Putamen (tissue), 1 donor: ENCODE measurements around the gene BTAF1.
"Not testable (repeated sequence)": the region's sequence is repeated elsewhere in the genome, so short reads cannot be mapped to it uniquely, and the experiment has no call there.

Experiments used
- DNase-seq: peaks from one replicate; pipeline ENCODE4 v3.0.0-alpha.2; 2016; ENCODE audit warnings: low spot score

Gene BTAF1

DNA sequence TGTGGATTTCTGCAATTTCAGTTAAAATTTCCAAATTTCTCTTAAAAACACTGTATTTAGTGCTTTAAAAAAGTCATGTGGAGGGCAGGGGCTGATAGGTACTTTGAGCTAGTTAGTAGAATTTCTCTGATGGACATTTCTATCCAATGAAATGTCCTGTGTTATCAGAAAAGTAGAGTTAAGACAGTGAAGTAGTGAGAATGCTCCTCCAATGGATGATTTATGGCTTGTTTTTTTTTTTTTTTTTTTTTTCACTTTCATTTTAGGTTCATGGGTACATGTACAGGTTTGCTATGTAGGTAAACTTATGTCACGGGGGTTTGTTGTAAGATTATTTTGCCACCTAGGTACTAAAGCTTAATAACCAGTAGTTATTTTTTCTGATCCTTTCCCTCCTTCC is 55.0 kb downstream of the BTAF1 start:
- no peak for DNase-seq

DNA sequence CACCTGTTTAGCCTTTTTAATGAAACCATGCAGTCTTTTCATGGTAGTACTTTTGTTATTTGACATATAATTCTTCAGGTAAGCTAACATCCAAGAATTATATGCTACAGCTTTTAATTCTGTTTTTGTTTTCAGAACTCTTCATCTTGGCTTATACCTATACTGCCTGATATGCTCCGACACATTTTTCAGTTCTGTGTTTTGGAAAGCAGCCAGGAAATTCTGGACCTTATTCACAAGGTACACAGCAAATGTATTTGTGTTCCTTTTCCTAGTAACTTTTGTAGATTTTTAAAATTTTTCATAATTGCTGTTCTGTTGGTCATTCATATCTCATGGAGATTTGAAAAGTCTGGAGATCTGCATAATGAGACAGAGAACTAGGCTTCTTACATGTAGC is 56.7 kb downstream of the BTAF1 start:
- DNase-seq: no peak

DNA sequence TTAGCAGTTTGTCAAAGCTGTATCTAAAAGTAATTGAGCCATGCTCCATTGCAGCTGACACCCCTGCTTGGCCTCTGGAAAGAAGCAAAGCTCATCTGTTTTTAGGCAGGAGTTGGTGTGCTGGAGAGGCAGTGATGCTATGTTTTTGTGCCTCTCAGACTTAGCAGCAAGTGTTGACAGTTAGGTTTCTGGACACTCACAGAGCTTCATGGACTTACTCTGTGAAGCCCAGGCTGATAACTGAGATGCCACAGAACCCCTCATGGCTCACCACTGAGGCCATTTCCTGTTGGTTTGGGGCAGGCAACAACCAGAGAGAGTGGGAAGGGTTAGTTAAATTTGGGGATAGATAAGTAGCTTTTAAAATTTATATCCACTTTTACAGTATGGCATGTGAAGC is 59.8 kb downstream of the BTAF1 start:
- no peak for DNase-seq

DNA sequence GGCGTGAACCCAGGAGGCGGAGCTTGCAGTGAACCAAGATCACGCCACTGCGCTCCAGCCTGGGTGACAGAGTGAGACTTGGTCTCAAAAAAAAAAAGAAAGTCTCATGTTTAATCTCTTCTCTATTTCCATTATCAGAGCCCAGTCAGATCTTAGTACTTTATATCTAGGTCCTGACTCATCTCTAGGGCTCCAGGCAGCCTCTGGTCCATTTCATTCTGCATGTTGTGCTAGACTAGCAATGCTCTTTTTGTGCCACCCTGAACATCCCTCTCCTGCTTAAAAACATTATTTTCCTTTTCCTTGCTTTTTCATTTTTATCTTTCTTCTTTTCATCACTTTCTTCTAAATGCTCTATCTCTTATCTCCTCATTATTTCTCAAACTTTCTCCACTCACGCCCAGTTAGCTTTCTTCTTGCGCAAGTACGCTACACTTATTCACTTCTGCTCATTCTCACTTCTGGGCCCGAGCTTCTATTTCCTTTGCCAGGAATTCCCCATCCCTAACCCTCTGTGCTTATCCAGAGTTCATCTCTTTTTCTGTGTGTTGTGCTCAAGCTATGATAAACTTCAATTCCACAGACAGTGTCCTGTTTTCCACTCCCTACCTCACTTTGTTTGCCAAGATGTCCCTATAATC is 63.9 kb downstream of the BTAF1 start:
- no peak for DNase-seq

DNA sequence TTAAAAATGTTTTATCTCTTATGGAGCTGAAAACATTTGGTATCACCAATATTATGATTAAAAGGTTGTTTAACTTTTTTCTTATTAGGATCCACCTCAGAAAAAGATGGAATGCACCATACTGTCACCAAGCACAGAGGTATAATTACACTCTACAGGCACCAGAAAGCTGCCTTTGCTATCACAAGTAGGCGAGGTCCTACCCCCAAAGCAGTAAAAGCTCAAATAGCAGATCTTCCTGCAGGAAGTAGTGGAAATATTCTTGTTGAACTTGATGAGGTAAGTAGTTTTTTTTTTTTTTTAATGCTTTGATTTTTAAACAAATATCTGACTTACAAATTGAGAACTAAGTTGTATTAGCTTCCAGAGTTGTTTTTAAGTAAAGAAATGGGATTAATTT is 68.5 kb downstream of the BTAF1 start:
- peak; percentile 11 for DNase-seq

DNA sequence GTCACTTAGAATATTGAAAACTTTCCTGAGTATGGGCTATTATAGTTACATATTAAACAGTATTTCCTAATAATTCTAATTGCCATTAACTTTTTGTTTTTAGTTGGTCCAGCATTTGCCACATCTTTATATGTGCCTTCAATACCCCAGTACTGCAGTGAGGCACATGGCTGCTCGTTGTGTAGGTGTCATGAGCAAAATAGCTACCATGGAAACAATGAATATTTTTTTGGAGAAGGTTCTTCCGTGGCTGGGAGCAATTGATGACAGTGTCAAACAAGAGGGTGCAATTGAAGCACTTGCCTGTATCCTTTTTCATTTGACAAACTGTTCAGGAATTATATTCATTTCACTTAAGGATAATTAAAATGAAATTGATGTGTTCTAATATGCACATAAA is 72.7 kb downstream of the BTAF1 start:
- peak; percentile 47 for DNase-seq

DNA sequence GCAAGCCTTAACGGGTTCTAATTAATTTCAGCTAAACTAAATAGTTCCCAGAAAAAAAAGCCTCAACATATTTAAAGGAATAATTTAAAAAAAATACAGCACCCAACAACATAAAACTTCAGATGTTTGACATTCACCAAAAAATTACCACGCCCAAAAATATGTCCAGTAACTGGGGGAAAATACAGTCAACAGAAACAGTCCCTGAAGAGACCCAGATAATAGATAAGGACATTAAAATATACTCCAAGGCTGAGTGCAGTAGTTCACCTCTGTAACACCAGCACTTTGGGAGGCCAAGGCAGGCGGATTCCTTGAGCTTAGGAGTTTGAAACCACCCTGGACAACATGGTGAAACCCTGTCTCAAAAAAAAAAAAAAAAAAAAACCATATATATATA is 78.0 kb downstream of the BTAF1 start:
- no peak for DNase-seq

DNA sequence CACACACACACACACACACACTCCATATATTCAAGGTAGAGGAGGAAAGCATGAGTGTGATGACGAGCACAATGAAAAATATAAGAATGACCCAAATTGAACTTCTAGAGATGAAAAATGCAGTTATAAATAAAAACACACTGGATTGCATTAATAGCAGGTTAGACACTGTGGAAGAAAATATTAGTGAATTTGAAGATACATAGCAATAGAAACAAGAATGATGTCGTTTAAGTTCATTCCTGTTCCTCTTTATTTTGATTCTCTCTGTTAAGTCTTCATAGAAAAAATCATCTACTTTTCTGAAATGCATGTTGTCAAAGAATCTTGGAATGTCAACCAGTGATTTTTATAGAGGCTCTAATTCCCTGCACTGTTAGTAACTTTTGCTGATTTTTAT is 78.4 kb downstream of the BTAF1 start:
- no peak for DNase-seq

DNA sequence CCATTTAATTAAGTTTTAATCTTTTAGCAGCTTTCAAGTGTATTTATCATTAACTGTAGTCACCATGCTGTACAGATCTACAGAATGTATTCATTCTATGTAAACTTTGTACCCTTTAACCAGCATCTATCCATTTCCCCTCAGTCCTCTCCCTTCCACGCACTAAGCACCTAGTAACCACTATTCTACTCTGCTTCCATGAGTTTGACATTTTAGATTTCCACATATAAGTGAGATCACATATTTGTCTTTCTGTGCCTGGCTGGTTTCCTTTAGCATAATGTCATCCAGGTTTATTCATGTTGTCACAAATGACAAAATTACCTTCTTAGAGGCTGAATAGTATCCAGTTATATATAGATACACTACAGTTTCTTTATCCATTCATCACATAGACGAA is 79.7 kb downstream of the BTAF1 start:
- no peak for DNase-seq

DNA sequence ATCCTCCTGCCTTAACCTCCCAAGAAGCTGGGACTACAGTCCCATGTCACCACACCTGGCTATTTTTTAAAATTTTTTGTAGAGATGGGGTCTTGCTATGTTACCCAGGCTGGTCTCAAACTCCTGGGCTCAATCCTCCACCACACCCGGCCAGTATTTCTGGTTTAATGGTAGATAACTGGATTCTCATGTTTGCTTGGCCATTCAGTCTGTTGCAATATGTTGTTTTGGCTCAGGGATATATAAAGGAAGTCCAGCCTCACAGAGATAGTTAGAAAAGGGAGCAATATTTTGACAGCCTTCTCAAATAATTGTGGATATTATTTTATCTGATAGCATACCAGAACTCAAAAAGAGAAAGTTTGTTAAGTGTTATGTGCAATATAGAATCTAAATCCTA is 82.4 kb downstream of the BTAF1 start:
- DNase-seq: no peak

DNA sequence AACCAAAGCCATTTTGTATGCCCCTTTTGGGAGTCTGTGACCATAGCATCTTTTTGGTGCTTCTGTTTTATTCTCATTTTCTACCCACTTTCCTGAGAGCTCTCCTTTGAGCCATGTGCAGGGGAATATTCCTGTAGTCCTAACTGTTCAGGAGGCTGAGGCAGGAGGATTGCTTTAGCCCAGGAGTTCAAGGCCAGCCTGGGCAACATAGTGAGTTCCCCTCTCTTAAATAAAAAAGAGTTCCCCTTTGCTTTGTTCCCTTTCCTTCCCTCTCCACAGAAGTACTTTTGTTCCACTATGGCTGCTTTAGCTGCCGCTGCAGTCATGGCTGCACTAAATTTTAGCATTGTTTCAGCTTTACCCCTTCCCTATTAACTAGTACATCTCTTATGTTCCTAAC is 85.9 kb downstream of the BTAF1 start:
- DNase-seq: no peak

DNA sequence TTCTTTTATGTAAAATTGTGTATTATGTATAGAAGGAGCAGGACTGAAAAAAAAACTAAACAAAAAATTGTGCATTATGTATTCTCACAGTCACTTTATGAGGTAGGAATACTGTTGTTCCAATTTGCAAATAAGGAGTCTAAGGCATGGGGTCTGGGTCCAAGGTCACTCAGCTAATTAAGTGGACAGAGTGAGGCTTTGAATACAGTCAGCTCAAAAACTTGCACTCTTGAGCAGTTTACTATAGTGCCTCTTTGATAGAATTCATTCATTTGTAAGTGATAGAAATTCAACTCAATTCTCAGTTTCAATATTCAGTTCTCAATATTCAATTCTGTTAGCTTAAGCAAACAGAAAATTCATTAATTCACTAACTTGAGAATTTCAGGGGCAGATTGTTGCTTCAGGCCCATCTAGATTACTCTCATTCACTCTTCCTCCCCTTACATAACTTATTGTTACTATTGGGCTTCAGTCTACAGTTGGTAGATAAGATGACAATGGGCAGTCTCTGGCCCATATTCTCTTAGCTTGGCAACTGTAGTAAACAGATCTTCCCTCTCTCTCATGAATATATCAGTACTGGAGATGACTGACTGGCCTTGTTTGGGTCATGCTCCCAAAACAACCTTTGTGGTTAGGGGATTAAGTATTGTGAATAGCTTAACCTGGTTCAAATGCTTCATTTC is 86.6 kb downstream of the BTAF1 start:
- no peak for DNase-seq

DNA sequence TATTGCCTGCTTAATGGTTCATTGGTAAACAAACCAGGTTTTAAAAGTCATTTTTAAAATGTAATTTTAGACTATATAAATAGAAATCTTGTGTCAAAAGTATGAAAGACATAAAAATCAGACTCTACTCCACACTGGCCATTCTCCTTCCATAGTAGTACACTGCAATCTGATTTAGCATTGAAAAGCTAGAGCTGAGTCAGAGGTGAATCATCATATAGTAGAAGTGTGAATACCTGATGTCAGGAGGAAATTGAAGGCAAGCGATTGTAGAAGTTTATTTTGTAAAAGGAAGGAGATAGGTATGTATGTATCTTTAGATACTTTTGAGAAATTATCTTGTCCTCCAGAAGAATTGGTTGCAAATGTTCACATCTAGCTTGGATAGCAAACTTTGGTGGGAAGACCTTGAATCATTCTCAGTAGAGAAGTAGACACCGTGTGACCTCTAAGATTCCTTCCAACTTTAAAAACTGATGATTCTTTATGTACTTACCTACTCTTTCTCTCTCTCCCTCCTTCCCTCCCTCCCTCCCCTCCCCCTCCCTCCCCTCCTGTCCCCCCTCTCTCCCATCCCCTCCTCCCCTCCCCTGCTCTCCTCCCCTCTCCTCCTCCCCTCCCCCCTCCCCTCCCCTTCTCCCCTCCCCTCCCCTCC is 88.1 kb downstream of the BTAF1 start:
- DNase-seq: no peak

DNA sequence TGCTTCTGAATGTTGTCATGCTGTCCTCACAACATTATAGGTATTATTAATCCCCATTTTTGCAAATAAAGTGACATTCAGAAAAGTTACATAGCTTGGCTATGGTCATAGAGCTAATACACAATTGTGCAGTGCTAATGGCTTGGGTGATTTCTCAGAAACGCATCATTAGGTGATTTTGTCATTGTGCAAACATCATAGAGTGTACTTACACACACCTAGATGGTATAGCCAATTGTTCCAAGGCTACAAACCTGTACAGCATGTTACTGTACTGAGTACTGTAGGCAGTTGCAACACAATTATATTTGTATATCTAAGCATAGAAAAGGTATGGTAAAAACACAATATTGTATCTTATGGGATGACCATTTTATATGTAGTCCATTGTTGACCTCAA is 91.0 kb downstream of the BTAF1 start:
- DNase-seq: no peak

DNA sequence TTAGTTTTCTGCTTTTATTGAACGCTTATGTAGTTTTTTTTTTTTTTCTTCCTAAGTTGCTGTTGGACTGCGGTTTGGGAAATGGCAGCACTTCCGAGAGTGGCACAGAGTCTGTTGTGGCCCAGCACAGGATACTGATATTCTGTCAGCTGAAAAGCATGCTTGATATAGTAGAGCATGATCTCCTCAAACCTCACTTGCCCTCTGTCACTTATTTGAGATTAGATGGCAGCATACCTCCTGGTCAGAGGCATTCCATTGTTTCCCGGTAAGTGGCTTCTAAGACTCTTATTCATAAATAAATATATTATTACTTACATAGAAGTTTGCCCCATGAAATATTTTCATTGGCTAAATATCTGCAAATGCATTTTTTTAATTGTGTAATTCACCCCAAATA is 101.1 kb downstream of the BTAF1 start:
- DNase-seq: no peak

DNA sequence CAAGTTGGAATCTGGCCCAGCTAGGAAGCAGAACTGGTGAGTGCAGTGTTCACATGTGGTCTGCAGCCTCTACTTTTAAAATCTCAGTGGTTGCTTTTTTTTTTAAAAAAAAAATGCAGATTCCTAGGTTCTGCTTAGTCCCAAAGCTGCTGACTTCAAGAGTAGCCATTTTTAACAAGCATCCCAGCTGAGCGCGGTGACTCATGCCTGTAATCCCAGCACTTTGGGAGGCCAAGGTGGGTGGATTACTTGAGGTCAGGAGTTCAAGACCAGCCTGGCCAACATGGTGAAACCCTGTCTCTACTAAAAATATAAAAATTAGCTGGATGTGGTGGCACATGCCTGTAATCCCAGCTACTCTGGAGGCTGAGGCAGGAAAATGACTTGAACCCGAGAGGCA is 101.8 kb downstream of the BTAF1 start:
- DNase-seq: not testable (repeated sequence)

DNA sequence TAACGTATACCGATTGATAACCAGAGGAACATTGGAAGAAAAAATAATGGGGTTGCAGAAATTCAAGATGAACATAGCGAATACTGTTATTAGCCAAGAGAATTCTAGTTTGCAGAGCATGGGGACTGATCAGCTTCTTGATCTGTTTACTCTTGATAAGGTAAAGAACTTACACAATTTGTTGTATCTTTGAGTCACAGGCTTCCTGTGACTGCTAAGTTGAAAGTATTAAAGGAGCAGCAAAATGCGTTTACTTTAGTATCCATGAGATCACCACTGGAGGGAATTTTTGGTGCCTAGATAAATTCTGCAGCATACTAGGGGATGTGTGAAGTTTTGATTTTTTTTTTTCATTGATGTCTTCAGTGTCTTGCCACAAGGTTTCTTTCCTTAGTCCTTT is 103.6 kb downstream of the BTAF1 start:
- no peak for DNase-seq

DNA sequence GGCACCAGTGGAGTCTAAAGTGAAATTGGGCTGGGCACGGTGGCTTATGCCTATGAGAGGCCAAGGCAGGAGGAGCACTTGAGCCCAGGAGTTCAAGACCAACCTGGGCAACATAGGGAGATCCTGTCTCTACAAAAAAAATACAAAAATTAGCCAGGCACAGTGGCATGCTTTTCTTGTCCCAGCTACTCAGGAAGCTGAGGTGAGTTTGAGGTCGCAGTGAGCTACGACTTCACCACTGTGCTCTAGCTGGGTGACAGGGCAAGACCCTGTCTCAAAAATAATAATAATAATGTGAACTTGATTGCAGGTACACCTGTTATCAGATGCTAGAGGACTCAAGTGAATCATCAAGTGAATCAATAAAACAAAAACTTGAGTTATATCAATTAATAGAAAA is 108.0 kb downstream of the BTAF1 start:
- DNase-seq: no peak

DNA sequence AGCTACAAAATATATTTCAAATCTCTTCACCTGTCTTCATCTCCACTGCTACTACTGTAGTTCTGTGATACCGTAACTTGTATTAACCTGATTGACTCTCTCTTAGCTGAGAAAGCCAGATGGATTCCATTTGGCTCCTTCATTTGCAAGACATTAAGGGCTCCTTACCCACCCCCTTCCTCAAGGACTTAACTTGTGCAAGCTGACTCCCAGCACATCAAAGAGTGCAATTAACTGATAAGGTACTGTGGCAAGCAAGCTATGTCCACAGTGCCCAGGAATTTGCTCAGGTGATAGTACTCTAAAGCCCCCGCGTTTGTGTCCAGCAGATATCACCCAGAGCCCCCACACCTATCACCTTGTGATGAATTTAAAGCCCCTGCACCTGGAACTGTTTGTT is 109.5 kb downstream of the BTAF1 start:
- not testable (repeated sequence) for DNase-seq

DNA sequence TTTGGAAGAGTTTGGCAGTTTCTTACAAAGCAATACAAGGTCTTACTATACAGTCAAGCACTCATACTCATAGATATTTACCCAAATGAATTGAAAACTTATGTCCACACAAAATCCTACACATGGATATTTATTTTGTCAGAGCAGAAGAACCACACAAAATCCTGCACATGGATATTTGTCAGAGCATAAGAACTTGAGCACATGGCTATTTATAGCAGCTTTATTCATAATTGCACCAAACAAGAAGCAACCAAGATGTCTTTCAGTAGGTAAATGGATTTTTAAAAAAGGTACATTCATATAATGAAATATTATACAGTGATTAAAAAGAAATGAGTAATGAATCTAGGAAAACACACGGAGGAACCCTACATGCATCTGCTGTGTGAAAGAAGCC is 115.4 kb downstream of the BTAF1 start:
- DNase-seq: no peak

DNA sequence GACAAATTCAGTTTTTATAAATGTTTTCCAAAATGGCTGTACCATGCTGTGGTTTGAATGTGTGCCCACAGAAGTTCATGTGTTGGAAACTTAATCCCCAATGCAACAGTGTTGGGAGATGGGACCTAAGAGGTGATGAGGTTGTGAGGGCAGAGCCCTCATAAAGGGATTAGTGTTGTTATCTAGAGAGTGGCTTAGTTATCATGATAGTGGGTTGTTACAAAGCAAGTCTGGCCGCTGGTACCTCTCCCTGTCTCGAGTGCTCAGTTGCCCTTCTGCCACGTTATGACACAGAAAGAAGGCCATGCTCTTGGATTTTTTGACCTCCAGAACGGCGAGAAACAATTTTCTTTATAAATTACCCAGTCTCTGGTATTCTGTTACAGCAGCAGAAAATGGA is 119.0 kb downstream of the BTAF1 start:
- no peak for DNase-seq

DNA sequence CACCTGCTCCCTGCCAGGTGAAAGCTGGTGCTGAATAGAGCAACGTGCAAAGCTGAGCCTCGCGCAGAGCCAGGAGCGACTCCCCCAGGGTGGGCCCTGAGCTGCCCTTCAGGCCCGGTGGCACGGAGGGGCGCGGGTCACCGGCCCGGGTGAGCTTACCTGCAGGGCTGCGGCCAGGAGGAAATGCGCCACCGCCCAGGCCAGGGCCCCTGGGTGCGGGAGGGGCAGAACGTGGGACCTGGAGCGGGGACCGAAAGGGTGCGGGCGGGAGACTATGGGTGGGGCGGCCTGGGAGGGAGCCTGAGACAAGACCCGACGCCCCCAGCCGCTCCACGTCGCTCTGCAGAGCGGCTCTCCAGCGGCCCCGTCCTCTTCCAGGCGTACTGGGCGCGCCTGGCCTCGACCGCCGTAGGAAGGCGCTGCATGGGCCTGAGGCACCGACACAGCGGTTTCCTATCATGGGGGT is 122.1 kb downstream of the BTAF1 start:
- DNase-seq: no peak

DNA sequence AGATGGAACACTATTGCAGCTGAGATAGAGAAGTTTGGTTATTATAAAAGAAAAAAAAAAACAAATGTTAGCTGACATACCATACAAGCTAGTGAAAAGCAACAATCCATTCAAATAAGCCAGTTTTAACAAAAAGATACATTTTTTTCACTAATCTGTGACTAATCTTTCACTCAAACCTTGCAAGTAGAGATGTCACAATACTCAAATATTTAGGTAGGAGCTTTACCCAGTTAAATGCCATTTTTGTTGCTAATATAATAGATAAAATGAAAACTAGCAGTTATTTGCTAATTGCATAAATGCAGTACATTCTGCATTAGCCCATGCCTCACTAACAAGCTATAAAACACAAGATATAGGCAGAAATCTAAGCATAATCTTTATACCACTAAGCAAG is 123.6 kb downstream of the BTAF1 start:
- DNase-seq: no peak

DNA sequence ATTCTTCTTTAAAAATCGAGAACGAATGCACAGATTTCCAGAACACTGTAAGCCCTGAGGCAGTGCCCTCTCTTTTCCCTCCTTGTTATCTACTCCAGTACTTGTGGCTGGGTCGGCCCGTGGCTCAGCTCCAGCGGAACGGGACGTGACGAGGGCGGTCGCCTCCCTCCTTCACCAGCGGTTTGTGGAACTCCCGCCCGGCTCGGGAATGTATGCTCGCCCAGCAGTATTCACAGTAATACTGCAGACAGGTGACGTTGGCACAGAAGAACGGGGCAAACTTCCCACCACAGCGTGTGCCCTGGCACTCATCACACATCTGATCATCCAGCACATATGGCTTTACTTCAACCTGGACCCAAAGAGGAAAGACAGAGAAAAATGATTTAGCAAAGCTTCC is 128.5 kb downstream of the BTAF1 start:
- no peak for DNase-seq
